Measurements from ENCODE around the gene DGKI. TPM values are rescaled to one million over a fixed set of nuclear protein-coding genes. Genes with fewer than 3 reads are reported as not detected.

The DGKI gene
- total and polyA plus RNA-seq, 9 of the 15 experiments (the other 6 are each of a cell fraction or from before 2014, with no cell fraction given): 0.11 to 0.54 (median 0.15) TPM; not detected in 5

GRCh38 chr7:137453356-137453755, 393.4 kb downstream of the DGKI start:
- in situ Hi-C loops (cut with MboI): loop anchor here (25.0 kb wide), 1 partner anchor 1641 kb away; no protein-coding TSS in a partner anchor
- no peaks in the 10 kb centered on the region for H4K20me1 ChIP-seq (replicated peaks; ENCODE audit: control insufficient read depth, insufficient read depth, low read length)
- no peaks in the 10 kb centered on the region for H3K79me2 ChIP-seq (ENCODE audit: control insufficient read depth, insufficient read depth, low read length)
- no peak overlapping the region for H2AFZ ChIP-seq (ENCODE audit: low read depth, low read length)
- no TSS peak for BruUV-seq (replicated peaks)
- H3K4me2 ChIP-seq (ENCODE audit: insufficient read depth, low read length): no peak overlapping the region
- intact Hi-C loops (cut with micrococcal nuclease): loop anchor here (5.0 to 10.0 kb wide), 2 partner anchors 1049 to 1441 kb away; no protein-coding TSS in a partner anchor
- no peak overlapping the region for H3K4me3 ChIP-seq
- ChIA-PET POLR2A (interaction anchor here (0.6 kb wide), 1 partner anchor 8 kb away, joined by 3 read pairs; no protein-coding TSS in a partner anchor), CTCF (ENCODE audit: low intra/inter-chr PET ratio) (no interaction called here)
- no peaks in the 10 kb centered on the region for H3K4me1 ChIP-seq (replicated peaks in 1 of 2; ENCODE audit: control insufficient read depth in 2 of 2, insufficient read depth in 2 of 2, low read length in 2 of 2)
- no peaks in the 10 kb centered on the region for H3K27me3 ChIP-seq (ENCODE audit: control insufficient read depth in 2 of 2, insufficient read depth in 2 of 2, low read length in 2 of 2)
- H3K27ac ChIP-seq (ENCODE audit: extremely low read depth, low read depth, low read length): no peak overlapping the region
- H3K9ac ChIP-seq (ENCODE audit: insufficient read depth in 1 of 2, low read depth in 2 of 2, low read length in 2 of 2): no peak overlapping the region
- 0% methylated on average over 2 of the region's 2 CpGs for WGBS (ENCODE audit: insufficient coverage, low coverage, missing lambda C conversion rate)
- DNase-seq (ENCODE audit: extremely low read depth in 1 of 4, low spot score in 3 of 4) (no peak), FAIRE-seq (no peak), ATAC-seq (no peak)
- TF ChIP-seq IRF9 (tag; IDR thresholded peaks at IDR 0.05) (no peak), ZNF280B (CRISPR knock-in tag; IDR thresholded peaks at IDR 0.05) (no peak), STAG1 (CRISPR knock-in tag; IDR thresholded peaks at IDR 0.05; ENCODE audit: borderline replicate concordance) (no peak), ILF3 (IDR thresholded peaks at IDR 0.05; ENCODE audit: borderline replicate concordance) (no peak), ZNF280A (IDR thresholded peaks at IDR 0.05; ENCODE audit: low read depth, partially characterized antibody) (no peak), TGIF2 (CRISPR knock-in tag; IDR thresholded peaks at IDR 0.05) (no peak), ZNF134 (CRISPR knock-in tag; conservative IDR thresholded peaks at IDR 0.05) (no peak), TAF7 (tag; IDR thresholded peaks at IDR 0.05) (no peak), MED1 (CRISPR knock-in tag; IDR thresholded peaks at IDR 0.05; ENCODE audit: borderline replicate concordance) (no peak), TRIM24 (IDR thresholded peaks at IDR 0.05) (no peak), ZNF174 (CRISPR knock-in tag; IDR thresholded peaks at IDR 0.05) (no peak), SIN3B (IDR thresholded peaks at IDR 0.05; ENCODE audit: low read depth) (no peak)
- H3K9me1 ChIP-seq (ENCODE audit: control insufficient read depth, insufficient read depth, low read length): no peaks in the 10 kb centered on the region
- no peaks in the 10 kb centered on the region for H3K9me3 ChIP-seq (replicated peaks; ENCODE audit: control insufficient read depth, insufficient read depth, low read depth, low read length)
- no peaks in the 10 kb centered on the region for H3K36me3 ChIP-seq (ENCODE audit: control insufficient read depth, insufficient read depth, low read length)
